RWPE1 (cell line): ENCODE measurements around the gene PPP1R3C.

Source experiments
- CTCF ChIA-PET: fragments of 350-600 bp; sonication (Branson Sonifier 250); formaldehyde crosslinking; extraction: SDS; loops from one replicate; lab custom pipeline; 2021; lab: Yijun Ruan, JAX
- POLR2A ChIA-PET: fragments of 400-600 bp; formaldehyde crosslinking; extraction: SDS; loops from one replicate; lab custom pipeline; 2020; ENCODE audit warnings: antibody characterized with exemption; ENCODE audit not compliant: low non-redundant PET; lab: Yijun Ruan, JAX
- DNase-seq: peaks from one replicate; pipeline ENCODE4 v3.0.0; 2012; ENCODE audit warnings: low spot score
- H3K27ac ChIP-seq: fragments of 450-650 bp; 2 replicates; pipeline ENCODE4 v1.5.1; 2017
- CTCF ChIP-seq: fragments of 450-650 bp; conservative IDR thresholded peaks from 2 replicates; pipeline ENCODE4 v1.5.1; 2017; ENCODE audit warnings: low read depth, mild to moderate bottlenecking

Gene PPP1R3C

DNA sequence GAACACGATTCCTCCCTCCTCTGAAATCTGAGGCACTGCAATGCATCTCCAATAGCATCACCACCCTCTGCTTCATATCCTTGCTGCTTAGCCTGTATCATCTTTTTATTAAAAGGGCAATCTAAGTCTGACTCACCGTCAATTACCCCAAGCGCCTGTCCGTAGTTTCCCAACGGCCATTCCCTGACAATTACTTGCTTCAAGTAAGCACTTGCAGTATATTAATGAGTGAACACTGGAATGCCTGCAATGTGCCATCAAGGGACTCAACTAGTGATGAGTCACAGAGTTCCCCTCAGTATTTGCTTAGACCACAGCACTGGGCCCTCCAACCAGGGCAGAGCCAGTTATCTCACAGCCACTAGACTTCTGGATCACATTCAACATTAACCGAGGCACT is 19.5 kb upstream of the PPP1R3C start:
- no peak for TF ChIP-seq CTCF
- H3K27ac ChIP-seq: peak overlapping the region; percentile 64; the same call in 1 of the 2 replicates
- ChIA-PET CTCF (interaction anchor here (0.9 kb wide), 1 partner anchor 17 kb away, joined by 12 read pairs; no protein-coding TSS in a partner anchor), POLR2A (no interaction called here)
- DNase-seq: peak; percentile 94

DNA sequence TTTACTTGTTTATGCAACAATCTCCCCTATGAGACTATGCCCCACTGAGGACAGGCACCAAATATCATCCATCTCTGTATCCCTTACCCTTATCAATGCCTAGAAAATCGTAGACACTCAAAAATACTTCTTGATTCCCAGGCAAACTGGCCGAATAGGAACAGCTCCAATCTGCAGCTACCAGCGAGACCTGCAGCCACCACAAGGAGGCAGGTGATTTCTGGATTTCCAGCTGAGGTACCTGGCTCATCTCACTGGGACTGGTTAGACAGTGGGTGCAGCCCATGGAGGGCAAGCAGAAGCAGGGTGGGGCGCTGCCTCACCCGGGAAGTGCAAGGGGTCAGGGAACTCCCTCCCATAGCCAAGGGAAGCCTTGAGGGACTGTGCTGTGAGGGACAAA is 10.8 kb upstream of the PPP1R3C start:
- no peak overlapping the region for H3K27ac ChIP-seq
- ChIA-PET CTCF (interaction anchor here (1.3 kb wide), 1 partner anchor 8 kb away, joined by 8 read pairs; no protein-coding TSS in a partner anchor), POLR2A (no interaction called here)
- no peak for DNase-seq
- TF ChIP-seq CTCF: no peak

- CTCF ChIA-PET: no interaction called here
- TF ChIP-seq CTCF: no peak
Observed at GRCh38 chr10:91642831-91643692, 10.2 kb upstream of the PPP1R3C start.

GRCh38 chr10:91636892-91637291 is 4.0 kb upstream of the PPP1R3C start:
- no peak overlapping the region for H3K27ac ChIP-seq
- CTCF ChIA-PET: interaction anchor here (0.7 to 2.0 kb wide), 4 partner anchors 9 to 144 kb away, joined by 3 to 16 read pairs (median 6); no protein-coding TSS in a partner anchor
- TF ChIP-seq CTCF: no peak
- POLR2A ChIA-PET: interaction anchor here (0.6 to 0.7 kb wide), 2 partner anchors 9 to 43 kb away, joined by 6 read pairs; no protein-coding TSS in a partner anchor
- no peak for DNase-seq

More at GRCh38 chr10:91642831-91643692, 10.2 kb upstream of the PPP1R3C start:
- POLR2A ChIA-PET: no interaction called here
- no peak overlapping the region for H3K27ac ChIP-seq
- DNase-seq: no peak

GRCh38 chr10:91635401-91636400 is 2.8 kb upstream of the PPP1R3C start:
- no peak; the same call in 1 of the 2 replicates for TF ChIP-seq CTCF
- DNase-seq: peak; percentile 59
- no peak overlapping the region for H3K27ac ChIP-seq
- POLR2A ChIA-PET: interaction anchor here (0.7 kb wide), 1 partner anchor 8 kb away, joined by 6 read pairs; no protein-coding TSS in a partner anchor
- CTCF ChIA-PET: interaction anchor here (0.5 to 2.0 kb wide), 25 partner anchors 9 to 337 kb away, joined by 3 to 19 read pairs (median 3); no protein-coding TSS in a partner anchor
